Breast epithelium (tissue), 3 donors: ENCODE data around the gene RPS15A.

Source experiments
- POLR2AphosphoS5 ChIP-seq, 3 donors: sonication (generic); formaldehyde crosslinking; IDR thresholded peaks; one replicate each; pipeline ENCODE4 v1.6.1; 2017; ENCODE audit warnings: antibody characterized with exemption in 3 of 3
- TF ChIP-seq, protein P1 (sequence below), 3 donors: fragments of 450-650 bp; IDR thresholded peaks; one replicate each; pipeline ENCODE4 v1.5.1; 2016 to 2017; ENCODE audit warnings: antibody characterized with exemption in 3 of 3, mild to moderate bottlenecking in 3 of 3, moderate library complexity in 3 of 3

DNA sequence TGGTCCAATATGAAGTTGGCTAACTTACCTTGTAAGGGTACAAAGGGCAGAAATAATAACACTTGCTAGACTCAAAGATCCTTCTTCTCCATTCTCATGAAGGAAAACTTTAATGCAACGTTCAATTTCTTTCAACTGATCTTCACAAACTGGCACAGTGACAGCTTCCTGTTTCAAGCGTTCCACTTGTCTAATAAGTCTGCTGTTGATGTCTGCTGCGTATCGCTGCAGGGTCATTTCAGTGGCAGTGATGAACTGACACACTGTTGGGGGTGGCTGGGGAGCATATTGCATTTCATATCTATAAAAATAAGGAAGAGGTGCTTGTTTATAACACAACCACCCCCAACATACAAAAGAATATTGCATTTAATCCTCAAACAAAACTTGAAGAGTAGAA, 44.7 kb upstream of the RPS15A start:
- TF ChIP-seq, protein P1, sequence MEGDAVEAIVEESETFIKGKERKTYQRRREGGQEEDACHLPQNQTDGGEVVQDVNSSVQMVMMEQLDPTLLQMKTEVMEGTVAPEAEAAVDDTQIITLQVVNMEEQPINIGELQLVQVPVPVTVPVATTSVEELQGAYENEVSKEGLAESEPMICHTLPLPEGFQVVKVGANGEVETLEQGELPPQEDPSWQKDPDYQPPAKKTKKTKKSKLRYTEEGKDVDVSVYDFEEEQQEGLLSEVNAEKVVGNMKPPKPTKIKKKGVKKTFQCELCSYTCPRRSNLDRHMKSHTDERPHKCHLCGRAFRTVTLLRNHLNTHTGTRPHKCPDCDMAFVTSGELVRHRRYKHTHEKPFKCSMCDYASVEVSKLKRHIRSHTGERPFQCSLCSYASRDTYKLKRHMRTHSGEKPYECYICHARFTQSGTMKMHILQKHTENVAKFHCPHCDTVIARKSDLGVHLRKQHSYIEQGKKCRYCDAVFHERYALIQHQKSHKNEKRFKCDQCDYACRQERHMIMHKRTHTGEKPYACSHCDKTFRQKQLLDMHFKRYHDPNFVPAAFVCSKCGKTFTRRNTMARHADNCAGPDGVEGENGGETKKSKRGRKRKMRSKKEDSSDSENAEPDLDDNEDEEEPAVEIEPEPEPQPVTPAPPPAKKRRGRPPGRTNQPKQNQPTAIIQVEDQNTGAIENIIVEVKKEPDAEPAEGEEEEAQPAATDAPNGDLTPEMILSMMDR (IDR thresholded peaks at IDR 0.05), result no peak
- TF ChIP-seq POLR2AphosphoS5 (IDR thresholded peaks at IDR 0.05), result no peak
